GM23248 (cell line): ENCODE measurements around the gene GALNT5.

ENCODE experiments used
- EZH2 ChIP-seq: fragments of 200-600 bp; sonication (generic); IDR thresholded peaks from 2 replicates; pipeline ENCODE4 v1.6.1; 2018; ENCODE audit warnings: antibody characterized with exemption, mild to moderate bottlenecking; ENCODE audit not compliant: insufficient read depth, poor library complexity, severe bottlenecking
- EZH2phosphoT487 ChIP-seq: fragments of 200-600 bp; sonication (generic); IDR thresholded peaks from 2 replicates; pipeline ENCODE4 v1.6.1; 2018; ENCODE audit warnings: antibody characterized with exemption, moderate library complexity, mild to moderate bottlenecking, low read depth; ENCODE audit not compliant: insufficient read depth

DNA sequence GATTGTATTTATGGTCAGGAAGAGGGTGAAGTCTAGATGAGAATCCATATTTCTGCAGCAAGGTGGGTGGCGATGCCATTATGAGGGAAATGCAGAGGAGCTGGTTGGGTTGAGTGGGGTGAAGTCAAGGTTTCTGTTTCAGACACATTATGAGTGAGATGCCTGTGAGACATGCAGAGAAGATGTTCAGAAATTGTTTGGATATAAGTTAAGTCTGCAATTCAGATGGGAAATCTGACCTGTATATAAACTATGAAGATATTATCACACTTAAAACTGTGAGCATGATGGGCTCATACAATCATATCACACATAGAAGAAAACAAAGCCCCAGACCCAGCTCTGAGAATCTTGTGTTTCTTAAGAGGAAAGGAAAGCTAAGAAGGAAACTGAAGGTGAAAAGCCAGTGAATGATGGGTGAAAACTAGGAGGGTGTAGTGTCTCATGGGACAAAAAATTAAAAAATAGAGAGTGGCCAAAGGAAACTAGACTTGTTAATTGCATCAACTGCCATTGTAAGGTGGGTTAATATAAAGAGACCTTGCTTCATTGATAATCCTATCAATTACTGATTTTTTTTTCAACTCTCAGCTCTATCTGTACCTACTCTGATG lies 14.2 kb downstream of the GALNT5 start:
- no peak for TF ChIP-seq EZH2phosphoT487
- no peak for TF ChIP-seq EZH2
